H9 (cell line): Measurements from ENCODE around the gene NTNG2. TPM values are rescaled to one million over a fixed set of nuclear protein-coding genes. Genes with fewer than 3 reads are reported as not detected.

Experiments
- DNase-seq: peaks from one replicate; pipeline ENCODE4 v3.0.0-alpha.2; 2017
- H2AFZ ChIP-seq: one replicate; pipeline ENCODE4 v1.6.1; 2013; ENCODE audit warnings: mild to moderate bottlenecking, low read length, control low read depth, moderate library complexity
- H2AK5ac ChIP-seq: 2 replicates; pipeline ENCODE4 v1.6.1; 2013; ENCODE audit warnings: low read length, control low read depth, mixed read lengths; ENCODE audit not compliant: insufficient read length
- H2BK120ac ChIP-seq: one replicate; pipeline ENCODE4 v1.6.1; 2013; ENCODE audit warnings: low read depth, mild to moderate bottlenecking, low read length, control low read depth, inconsistent platforms; ENCODE audit not compliant: poor library complexity, severe bottlenecking
- H2BK12ac ChIP-seq: 2 replicates; pipeline ENCODE4 v1.6.1; 2013; ENCODE audit warnings: low read length, control low read depth, mixed read lengths, low read depth; ENCODE audit not compliant: insufficient read length
- H2BK15ac ChIP-seq: 2 replicates; pipeline ENCODE4 v1.6.1; 2013; ENCODE audit warnings: low read depth, low read length, control low read depth
- H2BK20ac ChIP-seq: one replicate; pipeline ENCODE4 v1.6.1; 2013; ENCODE audit warnings: low read depth, mild to moderate bottlenecking, low read length, control low read depth, inconsistent platforms; ENCODE audit not compliant: poor library complexity, severe bottlenecking
- H2BK5ac ChIP-seq: 2 replicates; pipeline ENCODE4 v1.6.1; 2013; ENCODE audit warnings: low read length, control low read depth, mixed read lengths; ENCODE audit not compliant: insufficient read length
- H3K14ac ChIP-seq: 2 replicates; pipeline ENCODE4 v1.6.1; 2013; ENCODE audit warnings: low read length, control low read depth; ENCODE audit not compliant: insufficient read depth
- H3K18ac ChIP-seq: 2 replicates; pipeline ENCODE4 v1.6.1; 2013; ENCODE audit warnings: low read depth, mild to moderate bottlenecking, mixed read lengths, low read length, control low read depth; ENCODE audit not compliant: insufficient read length
- H3K23ac ChIP-seq: 2 replicates; pipeline ENCODE4 v1.6.1; 2013; ENCODE audit warnings: low read length, control low read depth, mixed read lengths, low read depth; ENCODE audit not compliant: insufficient read length
- H3K23me2 ChIP-seq: 2 replicates; pipeline ENCODE4 v1.6.1; 2013; ENCODE audit warnings: low read depth, mild to moderate bottlenecking, mixed read lengths, low read length, control low read depth; ENCODE audit not compliant: insufficient read length, poor library complexity, severe bottlenecking
- H3K27ac ChIP-seq: 2 replicates; pipeline ENCODE4 v1.5.1; 2013; ENCODE audit warnings: low read length, control low read depth, mixed read lengths, low read depth; ENCODE audit not compliant: insufficient read length
- H3K27me3 ChIP-seq: 2 replicates; pipeline ENCODE4 v1.6.1; 2013; ENCODE audit warnings: low read length, control low read depth, inconsistent platforms; ENCODE audit not compliant: insufficient read depth
- H3K4ac ChIP-seq: 2 replicates; pipeline ENCODE4 v1.6.1; 2013; ENCODE audit warnings: low read depth, mild to moderate bottlenecking, control low read depth, inconsistent platforms, low read length, moderate library complexity
- H3K4me1 ChIP-seq: 2 replicates; pipeline ENCODE4 v1.6.1; 2013; ENCODE audit warnings: low read length, control low read depth, inconsistent platforms; ENCODE audit not compliant: insufficient read depth
- H3K4me2 ChIP-seq: 2 replicates; pipeline ENCODE4 v1.6.1; 2013; ENCODE audit warnings: low read length, control low read depth, mixed read lengths; ENCODE audit not compliant: insufficient read length, insufficient read depth
- H3K56ac ChIP-seq: 2 replicates; pipeline ENCODE4 v1.6.1; 2013; ENCODE audit warnings: low read depth, mild to moderate bottlenecking, mixed read lengths, low read length, control low read depth; ENCODE audit not compliant: insufficient read length
- H3K79me1 ChIP-seq: 2 replicates; pipeline ENCODE4 v1.6.1; 2013; ENCODE audit warnings: low read depth, mild to moderate bottlenecking, moderate library complexity, low read length, control low read depth, inconsistent platforms; ENCODE audit not compliant: insufficient read depth, poor library complexity, severe bottlenecking
- H3K79me2 ChIP-seq: 2 replicates; pipeline ENCODE4 v1.6.1; 2013; ENCODE audit warnings: low read length, control low read depth, inconsistent platforms; ENCODE audit not compliant: insufficient read depth
- H3K9ac ChIP-seq: 2 replicates; pipeline ENCODE4 v1.6.1; 2013; ENCODE audit warnings: low read length, control low read depth, mixed read lengths; ENCODE audit not compliant: insufficient read length; ENCODE audit errors: extremely low read depth
- H3K9me3 ChIP-seq: one replicate; pipeline ENCODE4 v1.6.1; 2013; ENCODE audit warnings: low read depth, low read length, inconsistent platforms; ENCODE audit not compliant: control insufficient read depth
- H3T11ph ChIP-seq: one replicate; pipeline ENCODE4 v1.6.1; 2013; ENCODE audit warnings: mild to moderate bottlenecking, low read length, control low read depth, inconsistent platforms
- H4K20me1 ChIP-seq: one replicate; pipeline ENCODE4 v1.6.1; 2013; ENCODE audit not compliant: control insufficient read depth, insufficient read length, insufficient read depth
- H4K5ac ChIP-seq: 2 replicates; pipeline ENCODE4 v1.6.1; 2013; ENCODE audit warnings: low read depth, mild to moderate bottlenecking, mixed read lengths, low read length, control low read depth; ENCODE audit not compliant: insufficient read length
- H4K8ac ChIP-seq: replicated peaks from 2 replicates; pipeline ENCODE4 v1.6.1; 2013; ENCODE audit warnings: low read length, control low read depth, mixed read lengths, low read depth; ENCODE audit not compliant: insufficient read length
- H4K91ac ChIP-seq: 2 replicates; pipeline ENCODE4 v1.6.1; 2013; ENCODE audit warnings: low read depth, mild to moderate bottlenecking, moderate library complexity, mixed read lengths, low read length, control low read depth; ENCODE audit not compliant: insufficient read length
- H3K27ac Mint-ChIP-seq, 3 experiments: 2 replicates in 2 of 3; 3 replicates in 1 of 3; pipeline ENCODE4 v1.8.0; 2020 to 2021; ENCODE audit warnings: mixed read lengths in 3 of 3, mild to moderate bottlenecking in 1 of 3, moderate library complexity in 1 of 3
- H3K27me3 Mint-ChIP-seq: 2 replicates; pipeline ENCODE4 v1.8.0; 2021; ENCODE audit warnings: low read depth, mild to moderate bottlenecking, moderate library complexity, mixed read lengths
- H3K36me3 Mint-ChIP-seq, 3 experiments: 2 replicates in 2 of 3; 3 replicates in 1 of 3; pipeline ENCODE4 v1.8.0; 2020 to 2021; ENCODE audit warnings: low read depth in 3 of 3, mixed read lengths in 3 of 3; ENCODE audit not compliant: insufficient read depth in 1 of 3
- H3K4me1 Mint-ChIP-seq, 2 experiments: 2 replicates each; pipeline ENCODE4 v1.8.0; 2020; ENCODE audit warnings: mixed read lengths in 2 of 2
- H3K4me3 Mint-ChIP-seq, 2 experiments: 2 replicates in 1 of 2; 3 replicates in 1 of 2; pipeline ENCODE4 v1.8.0; 2020 to 2021; ENCODE audit warnings: mild to moderate bottlenecking in 2 of 2, mixed read lengths in 2 of 2, moderate library complexity in 1 of 2
- H3K9me3 Mint-ChIP-seq, 2 experiments: 2 replicates in 1 of 2; 3 replicates in 1 of 2; pipeline ENCODE4 v1.8.0; 2020; ENCODE audit warnings: mild to moderate bottlenecking in 2 of 2, mixed read lengths in 2 of 2, moderate library complexity in 1 of 2
- CTCF ChIP-seq: fragments of 200-600 bp; sonication (generic); conservative IDR thresholded peaks from 3 replicates; pipeline ENCODE4 v1.8.0; 2021; ENCODE audit warnings: antibody characterized with exemption, mild to moderate bottlenecking
- WGBS: extraction: QIAGEN DNeasy Blood & Tissue Kit; methylation state at CpG from one replicate; pipeline ENCODE4 v1.1.7; 2013; ENCODE audit warnings: missing lambda C conversion rate, low lambda C conversion rate, mixed read lengths; ENCODE audit not compliant: insufficient read length; ENCODE audit errors: extremely low coverage; 5-methylcytosine and 5-hydroxymethylcytosine counted together
- total RNA-seq: library from RNA; stranded (reverse); gene quantifications from 2 replicates; pipeline ENCODE4 v1.2.1, GENCODE V29; 2021

Gene NTNG2
- total RNA-seq, 1 experiment from 2014 or later: 0.52 TPM

- no peak overlapping the region for H3K27ac ChIP-seq
These were observed 45.4 kb downstream of the NTNG2 start for GRCh38 chr9:132207215-132207614.

More at GRCh38 chr9:132207215-132207614, 45.4 kb downstream of the NTNG2 start:
- Histone ChIP-seq H3K56ac (no peak overlapping the region), H3K14ac (no peak overlapping the region; the same call in 1 of the 2 replicates), H3K9ac (no peak overlapping the region), H3K79me1 (no peaks in the 10 kb centered on the region), H2BK120ac (no peak overlapping the region), H3K27me3 (no peaks in the 10 kb centered on the region), H3K79me2 (no peaks in the 10 kb centered on the region), H3K23me2 (no peaks in the 10 kb centered on the region), H2BK12ac (no peak overlapping the region), H2AFZ (no peak overlapping the region), H2AK5ac (no peak overlapping the region), H2BK20ac (no peak overlapping the region), H3K4ac (no peak overlapping the region), H3K18ac (no peak overlapping the region), H2BK15ac (no peak overlapping the region), H4K8ac (no peak overlapping the region), H2BK5ac (no peak overlapping the region), H3K4me2 (no peak overlapping the region), H4K5ac (no peak overlapping the region), H3K4me1 (no peaks in the 10 kb centered on the region), H3K23ac (no peak overlapping the region), H4K91ac (no peak overlapping the region), H3K9me3 (no peaks in the 10 kb centered on the region), H4K20me1 (no peaks in the 10 kb centered on the region), H3T11ph (no peak overlapping the region)
- 0 out of 7 replicates have a peak overlapping the region, but pooled peaks of 1 of the 3 experiments have one; percentile 11 for H3K27ac Mint-ChIP-seq
- peaks cover 7 to 15% of the 10 kb centered on the region in 2 experiments for H3K4me1 Mint-ChIP-seq
- peaks cover 17% of the 10 kb centered on the region for H3K27me3 Mint-ChIP-seq
- DNase-seq: no peak
- TF ChIP-seq CTCF: no peak
- no peaks in the 10 kb centered on the region for H3K36me3 Mint-ChIP-seq
- H3K4me3 Mint-ChIP-seq: no peak overlapping the region
- no CpG with 5 or more reads among the region's 14 CpGs for WGBS
- peaks cover 3 to 4% of the 10 kb centered on the region in 2 experiments; a peak in 1 of 5 replicates for H3K9me3 Mint-ChIP-seq
